ENCODE results near the gene CIC. TPM values are rescaled to one million over a fixed set of nuclear protein-coding genes. Genes with fewer than 3 reads are reported as not detected.

The CIC gene
- total and polyA plus RNA-seq, 9 of the 15 experiments (the other 6 are each of a cell fraction or from before 2014, with no cell fraction given) = 0.07 to 44.7 (median 8.6) TPM

DNA sequence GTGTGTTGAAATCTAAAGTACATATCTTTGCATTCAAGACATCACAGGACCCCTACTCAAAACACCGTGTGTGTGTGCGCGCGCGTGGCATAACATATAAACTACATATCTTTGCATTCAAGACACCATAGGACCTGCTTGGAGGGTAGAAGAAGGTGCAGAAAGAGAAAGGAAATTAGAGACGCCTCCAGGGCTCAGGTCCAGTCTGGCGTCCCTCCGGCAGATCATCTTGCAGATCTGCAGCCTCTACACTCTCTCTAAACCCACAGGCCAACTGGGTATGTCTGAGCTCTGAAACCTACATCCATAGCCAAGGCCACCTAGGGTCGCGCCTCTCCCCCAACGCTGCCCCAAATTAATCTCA lies 34.0 kb downstream of the CIC start (continued):
- TF ChIP-seq, protein P1, sequence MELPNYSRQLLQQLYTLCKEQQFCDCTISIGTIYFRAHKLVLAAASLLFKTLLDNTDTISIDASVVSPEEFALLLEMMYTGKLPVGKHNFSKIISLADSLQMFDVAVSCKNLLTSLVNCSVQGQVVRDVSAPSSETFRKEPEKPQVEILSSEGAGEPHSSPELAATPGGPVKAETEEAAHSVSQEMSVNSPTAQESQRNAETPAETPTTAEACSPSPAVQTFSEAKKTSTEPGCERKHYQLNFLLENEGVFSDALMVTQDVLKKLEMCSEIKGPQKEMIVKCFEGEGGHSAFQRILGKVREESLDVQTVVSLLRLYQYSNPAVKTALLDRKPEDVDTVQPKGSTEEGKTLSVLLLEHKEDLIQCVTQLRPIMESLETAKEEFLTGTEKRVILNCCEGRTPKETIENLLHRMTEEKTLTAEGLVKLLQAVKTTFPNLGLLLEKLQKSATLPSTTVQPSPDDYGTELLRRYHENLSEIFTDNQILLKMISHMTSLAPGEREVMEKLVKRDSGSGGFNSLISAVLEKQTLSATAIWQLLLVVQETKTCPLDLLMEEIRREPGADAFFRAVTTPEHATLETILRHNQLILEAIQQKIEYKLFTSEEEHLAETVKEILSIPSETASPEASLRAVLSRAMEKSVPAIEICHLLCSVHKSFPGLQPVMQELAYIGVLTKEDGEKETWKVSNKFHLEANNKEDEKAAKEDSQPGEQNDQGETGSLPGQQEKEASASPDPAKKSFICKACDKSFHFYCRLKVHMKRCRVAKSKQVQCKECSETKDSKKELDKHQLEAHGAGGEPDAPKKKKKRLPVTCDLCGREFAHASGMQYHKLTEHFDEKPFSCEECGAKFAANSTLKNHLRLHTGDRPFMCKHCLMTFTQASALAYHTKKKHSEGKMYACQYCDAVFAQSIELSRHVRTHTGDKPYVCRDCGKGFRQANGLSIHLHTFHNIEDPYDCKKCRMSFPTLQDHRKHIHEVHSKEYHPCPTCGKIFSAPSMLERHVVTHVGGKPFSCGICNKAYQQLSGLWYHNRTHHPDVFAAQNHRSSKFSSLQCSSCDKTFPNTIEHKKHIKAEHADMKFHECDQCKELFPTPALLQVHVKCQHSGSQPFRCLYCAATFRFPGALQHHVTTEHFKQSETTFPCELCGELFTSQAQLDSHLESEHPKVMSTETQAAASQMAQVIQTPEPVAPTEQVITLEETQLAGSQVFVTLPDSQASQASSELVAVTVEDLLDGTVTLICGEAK (IDR thresholded peaks at IDR 0.05) = peak; percentile 35; the same call in 1 of the 2 replicates
- TF ChIP-seq, protein P1 (CRISPR knock-in tag; IDR thresholded peaks at IDR 0.05) = no peak
- peak; percentile 21; the same call in 1 of the 2 replicates for TF ChIP-seq HDAC2 (IDR thresholded peaks at IDR 0.05)
- TF ChIP-seq HDGF (IDR thresholded peaks at IDR 0.05) = 0 out of 2 replicates have a peak, but pooled peaks have one; percentile 14
- TF ChIP-seq CBX5 (IDR thresholded peaks at IDR 0.05; ENCODE audit: borderline replicate concordance, low read depth) = no peak
- no peak for TF ChIP-seq GABPA (tag; conservative IDR thresholded peaks at IDR 0.05; ENCODE audit: low read depth)
- peak; percentile 48; the same call in 1 of the 2 replicates for TF ChIP-seq NFRKB (IDR thresholded peaks at IDR 0.05; ENCODE audit: low read depth)
- no peak for TF ChIP-seq JUND (IDR thresholded peaks at IDR 0.05; ENCODE audit: borderline replicate concordance, low read depth, low read length)
- TF ChIP-seq JUND (tag; IDR thresholded peaks at IDR 0.05; ENCODE audit: borderline replicate concordance, low read depth, low read length) = 0 out of 3 replicates have a peak, but pooled peaks have one; percentile 38
- no peak for TF ChIP-seq DMBX1 (CRISPR knock-in tag; IDR thresholded peaks at IDR 0.05; ENCODE audit: borderline replicate concordance)
- TF ChIP-seq RB1 (IDR thresholded peaks at IDR 0.05; ENCODE audit: low read depth) = 0 out of 2 replicates have a peak, but pooled peaks have one; percentile 8
- no peak for TF ChIP-seq SPI1 (IDR thresholded peaks at IDR 0.05; ENCODE audit: borderline replicate concordance, low read depth, low read length)
- peak; percentile 2; the same call in 1 of the 2 replicates for TF ChIP-seq ELF1 (tag; IDR thresholded peaks at IDR 0.05)
- no peak for TF ChIP-seq MYC (IDR thresholded peaks at IDR 0.05; ENCODE audit: low read depth, low read length)
- 0 out of 2 replicates have a peak, but pooled peaks have one; percentile 23 for TF ChIP-seq MYC (CRISPR knock-in tag; IDR thresholded peaks at IDR 0.05; ENCODE audit: borderline replicate concordance, low read depth)
- 0 out of 2 replicates have a peak, but pooled peaks have one; percentile 11 for TF ChIP-seq FOXJ2 (tag; IDR thresholded peaks at IDR 0.05)
- TF ChIP-seq ZNF146 (CRISPR knock-in tag; IDR thresholded peaks at IDR 0.05; ENCODE audit: unreplicated experiment) = no peak
